ENCODE data around the gene OSM. TPM values are rescaled to one million over a fixed set of nuclear protein-coding genes. Genes with fewer than 3 reads are reported as not detected.

Gene OSM
- polyA plus RNA-seq, 3 donors = 48.0 to 295 (median 146) TPM

DNA sequence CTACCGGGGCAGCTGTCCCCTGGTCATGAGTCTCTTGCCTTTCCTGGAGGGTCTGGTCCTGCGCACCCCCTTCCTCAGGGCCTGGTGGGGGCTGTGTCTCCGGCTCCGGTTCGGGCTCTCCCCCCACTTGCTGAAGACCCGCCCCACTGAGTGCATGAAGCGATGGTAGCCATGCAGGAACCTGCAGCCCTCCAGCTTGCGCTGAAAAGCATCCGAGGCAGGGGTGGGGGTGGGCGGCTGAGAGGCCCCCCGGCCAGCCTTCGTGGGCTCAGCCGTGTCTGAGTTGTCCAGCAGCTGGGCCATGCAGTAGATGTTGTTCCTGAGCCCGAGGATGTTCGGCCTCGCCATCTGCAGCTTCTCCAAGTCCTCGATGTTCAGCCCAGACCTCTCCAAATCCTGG lies 2.8 kb downstream of the OSM start:
- Histone ChIP-seq H3K9ac (ENCODE audit: insufficient read depth, low read length, poor library complexity, severe bottlenecking) (peak overlapping the region; percentile 47), H3K4me2 (replicated peaks; ENCODE audit: extremely low read depth, low read length, poor library complexity, severe bottlenecking) (peak overlapping the region; percentile 67), H3K36me3 (replicated peaks in 1 of 2; ENCODE audit: control insufficient read depth in 1 of 2, insufficient read depth in 2 of 2, low read length in 2 of 2) (no peaks in the 10 kb centered on the region), H2AFZ (ENCODE audit: insufficient read depth, low read depth, low read length, poor library complexity, severe bottlenecking) (no peak overlapping the region), H4K20me1 (ENCODE audit: insufficient read depth, low read length) (no peaks in the 10 kb centered on the region), H3K4me3 (replicated peaks in 1 of 3; ENCODE audit: low read depth in 2 of 3, low read length in 3 of 3) (peak overlapping the region in 1 of 3 experiments; percentile 56), H3K27me3 (ENCODE audit: control insufficient read depth in 2 of 2, insufficient read depth in 2 of 2, low read length in 2 of 2) (no peaks in the 10 kb centered on the region), H3K27ac (ENCODE audit: low read depth in 1 of 2, low read length in 2 of 2) (peak overlapping the region; percentile 19 to 55), H3K9me3 (replicated peaks in 1 of 2; ENCODE audit: control insufficient read depth in 1 of 2, insufficient read depth in 1 of 2, low read length in 2 of 2) (no peaks in the 10 kb centered on the region), H3K4me1 (ENCODE audit: control insufficient read depth in 1 of 2, insufficient read depth in 2 of 2, low read length in 2 of 2) (peaks cover 80 to 86% of the 10 kb centered on the region in 2 donors), H3K79me2 (ENCODE audit: insufficient read depth, low read length) (no peaks in the 10 kb centered on the region)
- peak overlapping the region in 1 of 2 donors; percentile 94 for H3K4me3 Mint-ChIP-seq
- TF ChIP-seq, protein P1, sequence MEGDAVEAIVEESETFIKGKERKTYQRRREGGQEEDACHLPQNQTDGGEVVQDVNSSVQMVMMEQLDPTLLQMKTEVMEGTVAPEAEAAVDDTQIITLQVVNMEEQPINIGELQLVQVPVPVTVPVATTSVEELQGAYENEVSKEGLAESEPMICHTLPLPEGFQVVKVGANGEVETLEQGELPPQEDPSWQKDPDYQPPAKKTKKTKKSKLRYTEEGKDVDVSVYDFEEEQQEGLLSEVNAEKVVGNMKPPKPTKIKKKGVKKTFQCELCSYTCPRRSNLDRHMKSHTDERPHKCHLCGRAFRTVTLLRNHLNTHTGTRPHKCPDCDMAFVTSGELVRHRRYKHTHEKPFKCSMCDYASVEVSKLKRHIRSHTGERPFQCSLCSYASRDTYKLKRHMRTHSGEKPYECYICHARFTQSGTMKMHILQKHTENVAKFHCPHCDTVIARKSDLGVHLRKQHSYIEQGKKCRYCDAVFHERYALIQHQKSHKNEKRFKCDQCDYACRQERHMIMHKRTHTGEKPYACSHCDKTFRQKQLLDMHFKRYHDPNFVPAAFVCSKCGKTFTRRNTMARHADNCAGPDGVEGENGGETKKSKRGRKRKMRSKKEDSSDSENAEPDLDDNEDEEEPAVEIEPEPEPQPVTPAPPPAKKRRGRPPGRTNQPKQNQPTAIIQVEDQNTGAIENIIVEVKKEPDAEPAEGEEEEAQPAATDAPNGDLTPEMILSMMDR (IDR thresholded peaks at IDR 0.05) = no peak
- peaks cover 16 to 23% of the 10 kb centered on the region in 2 donors for H3K36me3 Mint-ChIP-seq
- H3K27ac Mint-ChIP-seq = peak overlapping the region in 5 of 7 donors; percentile 97 to 99 (median 99)
- H3K27me3 Mint-ChIP-seq (ENCODE audit: low read depth in 3 of 3) = peaks cover 10 to 23% (median 14%) of the 10 kb centered on the region in 3 donors
- 88% methylated on average over 16 of the region's 17 CpGs for WGBS (ENCODE audit: insufficient coverage)
- H3K9me3 Mint-ChIP-seq = peaks cover 0 to 1% (median 0%) of the 10 kb centered on the region in 7 donors
- H3K4me1 Mint-ChIP-seq = peaks cover 75% of the 10 kb centered on the region
- no peak for DNase-seq
- intact Hi-C loops (cut with micrococcal nuclease) = loop anchor here (1.0 to 2.0 kb wide), 3 partner anchors 9 to 67 kb away; no protein-coding TSS in a partner anchor

DNA sequence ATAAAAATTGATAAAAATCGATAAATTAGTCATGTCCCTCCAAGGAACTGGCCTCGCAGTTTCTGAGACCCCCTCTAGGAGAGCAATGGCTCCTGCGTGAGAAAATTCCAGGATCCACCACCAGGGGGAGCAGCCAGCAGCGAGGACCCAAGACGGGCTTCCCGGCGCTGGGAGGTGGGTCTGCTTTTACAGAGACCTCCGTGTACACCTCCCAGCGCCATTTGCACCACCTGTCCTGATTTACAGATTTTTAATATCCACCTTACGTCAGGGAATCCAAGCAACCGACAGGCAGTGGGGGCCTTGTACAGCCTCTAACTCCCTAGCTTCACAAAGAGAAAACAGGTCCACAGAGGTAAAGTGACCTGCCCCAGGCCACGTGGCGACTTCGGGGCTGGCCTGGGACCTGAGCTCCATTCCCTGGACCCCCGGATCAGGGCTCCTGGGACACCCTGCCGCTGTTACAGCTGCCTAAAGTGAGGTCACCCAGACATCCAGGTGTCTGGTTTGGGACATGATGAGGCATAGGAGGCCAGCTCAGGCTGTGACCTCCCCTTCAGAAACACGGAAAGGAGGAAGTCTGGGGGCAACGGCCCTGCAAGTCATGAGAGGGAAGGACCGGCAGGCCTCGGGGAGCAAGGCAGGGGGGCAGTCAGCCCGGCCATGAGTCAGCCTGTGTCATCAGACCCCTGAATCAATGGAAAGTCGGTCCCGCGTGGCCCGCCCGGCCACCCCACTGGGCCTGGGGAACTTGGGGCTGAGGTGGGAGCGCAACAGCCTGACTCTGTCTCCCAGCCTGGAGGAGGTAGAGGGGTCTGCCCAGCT lies 3.5 kb downstream of the OSM start:
- Histone ChIP-seq H3K9ac (ENCODE audit: insufficient read depth, low read length, poor library complexity, severe bottlenecking) (peak overlapping the region; percentile 65), H3K9me3 (replicated peaks in 1 of 2; ENCODE audit: control insufficient read depth in 1 of 2, insufficient read depth in 1 of 2, low read length in 2 of 2) (no peaks in the 10 kb centered on the region), H3K36me3 (replicated peaks in 1 of 2; ENCODE audit: control insufficient read depth in 1 of 2, insufficient read depth in 2 of 2, low read length in 2 of 2) (no peaks in the 10 kb centered on the region), H3K4me2 (replicated peaks; ENCODE audit: extremely low read depth, low read length, poor library complexity, severe bottlenecking) (peak overlapping the region; percentile 67), H2AFZ (ENCODE audit: insufficient read depth, low read depth, low read length, poor library complexity, severe bottlenecking) (no peak overlapping the region), H4K20me1 (ENCODE audit: insufficient read depth, low read length) (no peaks in the 10 kb centered on the region), H3K4me3 (replicated peaks in 1 of 3; ENCODE audit: low read depth in 2 of 3, low read length in 3 of 3) (peak overlapping the region in 1 of 3 experiments; percentile 56), H3K79me2 (ENCODE audit: insufficient read depth, low read length) (no peaks in the 10 kb centered on the region), H3K27ac (ENCODE audit: low read depth in 1 of 2, low read length in 2 of 2) (peak overlapping the region; percentile 34 to 82), H3K4me1 (ENCODE audit: control insufficient read depth in 1 of 2, insufficient read depth in 2 of 2, low read length in 2 of 2) (peaks cover 75 to 79% of the 10 kb centered on the region in 2 donors), H3K27me3 (ENCODE audit: control insufficient read depth in 2 of 2, insufficient read depth in 2 of 2, low read length in 2 of 2) (no peaks in the 10 kb centered on the region)
- Mint-ChIP-seq H3K27me3 (ENCODE audit: low read depth in 3 of 3) (peaks cover 12 to 16% (median 12%) of the 10 kb centered on the region in 3 donors), H3K27ac (peak overlapping the region; percentile 76 to 99 (median 99)), H3K4me3 (peak overlapping the region; percentile 78 to 94), H3K9me3 (peaks cover 0 to 1% (median 0%) of the 10 kb centered on the region in 7 donors), H3K36me3 (peaks cover 9 to 17% of the 10 kb centered on the region in 2 donors), H3K4me1 (peaks cover 73% of the 10 kb centered on the region)
- DNase-seq = peak; percentile 98 to 100 (median 98)
- WGBS (ENCODE audit: insufficient coverage) = 5% methylated on average over 13 of the region's 27 CpGs
- intact Hi-C loops (cut with micrococcal nuclease) = loop anchor here (1.0 to 2.0 kb wide), 3 partner anchors 10 to 66 kb away; no protein-coding TSS in a partner anchor
- TF ChIP-seq, protein P1 (IDR thresholded peaks at IDR 0.05) = peak; percentile 100

All from CD14-positive monocyte (primary cell).